Tibial nerve (tissue), 4 donors: ENCODE results near the gene PCSK6. TPM values are rescaled to one million over a fixed set of nuclear protein-coding genes. Genes with fewer than 3 reads are reported as not detected.

Experiments used
- DNase-seq, 2 donors: peaks; one replicate each; pipeline ENCODE4 v3.0.0-alpha.2; 2019; ENCODE audit warnings: low spot score in 2 of 2
- H3K27ac ChIP-seq, 4 donors: fragments of 200-600 bp; sonication (generic) in 3 of 4; one replicate each; pipeline ENCODE4 v1.5.1; 2017 to 2019; ENCODE audit warnings: mild to moderate bottlenecking in 1 of 4
- H3K27me3 ChIP-seq, 2 donors: fragments of 200-600 bp; sonication (generic) in 1 of 2; one replicate each; pipeline versions ENCODE4 v1.5.1 to v1.6.0; 2017 to 2019
- H3K36me3 ChIP-seq, 3 donors: fragments of 200-600 bp; sonication (generic); one replicate each; pipeline ENCODE4 v1.5.1; 2018 to 2019
- H3K4me1 ChIP-seq, 4 donors: fragments of 200-600 bp; sonication (generic) in 3 of 4; one replicate each; pipeline ENCODE4 v1.5.1; 2017 to 2019
- H3K4me3 ChIP-seq, 4 donors: fragments of 200-600 bp; sonication (generic) in 3 of 4; one replicate each; pipeline ENCODE4 v1.5.1; 2017 to 2019; ENCODE audit warnings: mild to moderate bottlenecking in 1 of 4, moderate library complexity in 1 of 4
- H3K9me3 ChIP-seq, 4 donors: fragments of 200-600 bp; sonication (generic) in 3 of 4; one replicate each; pipeline ENCODE4 v1.5.1; 2017 to 2019
- CTCF ChIP-seq, 5 experiments: fragments of 200-600 bp in 3 of 5; fragments of 450-650 bp in 2 of 5; sonication (generic) in 3 of 5; IDR thresholded peaks; one replicate each; pipeline ENCODE4 v1.5.1; 2016 to 2019; ENCODE audit warnings: antibody characterized with exemption in 5 of 5, mild to moderate bottlenecking in 3 of 5, moderate library complexity in 2 of 5
- EP300 ChIP-seq, 2 donors: sonication (generic); formaldehyde crosslinking; IDR thresholded peaks; one replicate each; pipeline ENCODE4 v1.6.1; 2017; ENCODE audit warnings: antibody characterized with exemption in 2 of 2, mild to moderate bottlenecking in 1 of 2
- POLR2A ChIP-seq, 2 donors: fragments of 450-650 bp; IDR thresholded peaks; one replicate each; pipeline ENCODE4 v1.6.1; 2017; ENCODE audit warnings: antibody characterized with exemption in 2 of 2, mild to moderate bottlenecking in 2 of 2, moderate library complexity in 2 of 2
- WGBS, 2 donors: methylation state at CpG; one replicate each; pipeline ENCODE4 v1.1.5; 2018; 5-methylcytosine and 5-hydroxymethylcytosine counted together
- total RNA-seq, 4 donors: library from RNA; depleted of rRNA; stranded (reverse); fragments of >200 nt; gene quantifications; one replicate each; pipeline ENCODE4 v1.1.0, GENCODE V29; 2016

PCSK6 gene
- total RNA-seq, 4 donors from 2014 or later, result 8.5 to 27.0 (median 13.2) TPM

- TF ChIP-seq POLR2A (IDR thresholded peaks at IDR 0.05), result no peak
- TF ChIP-seq CTCF (IDR thresholded peaks at IDR 0.05), result no peak
- TF ChIP-seq EP300 (IDR thresholded peaks at IDR 0.05), result no peak
- H3K4me3 ChIP-seq, result no peak overlapping the region
- no peak for DNase-seq
- H3K27ac ChIP-seq, result no peak overlapping the region
- H3K4me1 ChIP-seq, result peaks cover 0 to 25% (median 5%) of the 10 kb centered on the region in 4 donors
- no peaks in the 10 kb centered on the region for H3K36me3 ChIP-seq
- no peaks in the 10 kb centered on the region for H3K9me3 ChIP-seq
- WGBS, 2 donors, result 85 to 88% methylated on average over 21 of the region's 21 CpGs
- no peaks in the 10 kb centered on the region for H3K27me3 ChIP-seq
These were observed 50.8 kb downstream of the PCSK6 start for GRCh38 chr15:101438482-101439284.

- H3K36me3 ChIP-seq, result no peaks in the 10 kb centered on the region
- peaks cover 0 to 25% (median 5%) of the 10 kb centered on the region in 4 donors for H3K4me1 ChIP-seq
- H3K9me3 ChIP-seq, result no peaks in the 10 kb centered on the region
- TF ChIP-seq POLR2A (IDR thresholded peaks at IDR 0.05), result no peak
- TF ChIP-seq CTCF (IDR thresholded peaks at IDR 0.05), result no peak
- TF ChIP-seq EP300 (IDR thresholded peaks at IDR 0.05), result no peak
- no peak overlapping the region for H3K4me3 ChIP-seq
- DNase-seq, result no peak
- 88 to 89% methylated on average over 19 of the region's 19 CpGs for WGBS, 2 donors
- H3K27me3 ChIP-seq, result no peaks in the 10 kb centered on the region
- no peak overlapping the region for H3K27ac ChIP-seq
These were observed 51.7 kb downstream of the PCSK6 start for GRCh38 chr15:101437618-101438481.

GRCh38 chr15:101437209-101437608 lies 52.3 kb downstream of the PCSK6 start:
- Histone ChIP-seq H3K4me1 (peaks cover 0 to 25% (median 5%) of the 10 kb centered on the region in 4 donors), H3K9me3 (no peaks in the 10 kb centered on the region), H3K4me3 (no peak overlapping the region), H3K36me3 (no peaks in the 10 kb centered on the region), H3K27me3 (no peaks in the 10 kb centered on the region), H3K27ac (no peak overlapping the region)
- TF ChIP-seq CTCF (IDR thresholded peaks at IDR 0.05) (no peak), POLR2A (IDR thresholded peaks at IDR 0.05) (no peak)
- 81 to 85% methylated on average over 12 of the region's 12 CpGs for WGBS, 2 donors
- DNase-seq, result no peak

GRCh38 chr15:101436526-101436925 lies 53.0 kb downstream of the PCSK6 start:
- no peak for TF ChIP-seq EP300 (IDR thresholded peaks at IDR 0.05)
- TF ChIP-seq POLR2A (IDR thresholded peaks at IDR 0.05), result no peak
- no peak for TF ChIP-seq CTCF (IDR thresholded peaks at IDR 0.05)
- H3K27me3 ChIP-seq, result no peaks in the 10 kb centered on the region
- H3K4me3 ChIP-seq, result no peak overlapping the region
- 86% methylated on average over 6 to 9 of the region's 9 CpGs for WGBS, 2 donors
- no peak overlapping the region for H3K27ac ChIP-seq
- no peaks in the 10 kb centered on the region for H3K9me3 ChIP-seq
- peaks cover 0 to 25% (median 5%) of the 10 kb centered on the region in 4 donors for H3K4me1 ChIP-seq
- DNase-seq, result no peak
- no peaks in the 10 kb centered on the region for H3K36me3 ChIP-seq

GRCh38 chr15:101435761-101436160 lies 53.7 kb downstream of the PCSK6 start:
- no peak for DNase-seq
- no peak overlapping the region for H3K27ac ChIP-seq
- H3K9me3 ChIP-seq, result no peaks in the 10 kb centered on the region
- H3K27me3 ChIP-seq, result no peaks in the 10 kb centered on the region
- H3K36me3 ChIP-seq, result no peaks in the 10 kb centered on the region
- H3K4me3 ChIP-seq, result no peak overlapping the region
- H3K4me1 ChIP-seq, result peaks cover 0 to 23% (median 5%) of the 10 kb centered on the region in 4 donors
- 85 to 87% methylated on average over 5 to 7 of the region's 7 CpGs for WGBS, 2 donors
- TF ChIP-seq EP300 (IDR thresholded peaks at IDR 0.05) (no peak), CTCF (IDR thresholded peaks at IDR 0.05) (no peak), POLR2A (IDR thresholded peaks at IDR 0.05) (no peak)
